GM18907 (cell line): ENCODE results near the gene ZMAT3.
"Not testable (repeated sequence)": the region's sequence is repeated elsewhere in the genome, so short reads cannot be mapped to it uniquely, and the experiment has no call there.

Experiments
- ATAC-seq: cut with Tn5 transposase; IDR thresholded peaks from one replicate; pipeline ENCODE4 v1.9.1; 2021; ENCODE audit warnings: mild to moderate bottlenecking, moderate library complexity; ENCODE audit not compliant: unreplicated experiment

ZMAT3 gene

DNA sequence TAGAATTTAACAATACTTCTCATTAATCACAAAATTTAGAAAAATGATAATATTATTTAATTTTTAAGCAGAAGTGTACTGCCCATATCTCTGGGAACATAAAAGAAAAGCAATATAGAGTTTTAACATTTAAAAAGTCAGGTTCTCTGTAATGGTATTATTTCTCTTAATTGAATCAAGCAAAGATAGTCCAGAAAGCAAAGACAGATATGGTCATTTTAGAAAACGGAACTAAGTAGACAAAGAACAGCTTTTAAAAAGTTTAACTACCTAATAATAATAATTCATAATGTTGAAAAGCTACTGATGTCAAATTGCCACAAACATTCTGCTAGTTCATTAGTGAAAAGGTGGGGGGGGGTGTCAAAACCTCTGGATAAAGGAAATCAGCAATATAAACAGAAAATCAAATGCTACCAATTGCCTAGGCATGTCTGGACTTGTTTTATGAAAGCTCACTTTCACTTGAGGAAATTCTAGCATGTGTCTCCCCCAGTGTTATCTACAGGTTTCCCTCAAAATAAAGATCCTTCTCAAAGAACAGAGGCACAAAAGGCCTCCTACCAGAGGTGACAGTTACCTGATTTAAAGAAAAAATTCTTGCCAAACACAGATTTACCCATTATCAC is 1.7 kb downstream of the ZMAT3 start:
- no peak for ATAC-seq

DNA sequence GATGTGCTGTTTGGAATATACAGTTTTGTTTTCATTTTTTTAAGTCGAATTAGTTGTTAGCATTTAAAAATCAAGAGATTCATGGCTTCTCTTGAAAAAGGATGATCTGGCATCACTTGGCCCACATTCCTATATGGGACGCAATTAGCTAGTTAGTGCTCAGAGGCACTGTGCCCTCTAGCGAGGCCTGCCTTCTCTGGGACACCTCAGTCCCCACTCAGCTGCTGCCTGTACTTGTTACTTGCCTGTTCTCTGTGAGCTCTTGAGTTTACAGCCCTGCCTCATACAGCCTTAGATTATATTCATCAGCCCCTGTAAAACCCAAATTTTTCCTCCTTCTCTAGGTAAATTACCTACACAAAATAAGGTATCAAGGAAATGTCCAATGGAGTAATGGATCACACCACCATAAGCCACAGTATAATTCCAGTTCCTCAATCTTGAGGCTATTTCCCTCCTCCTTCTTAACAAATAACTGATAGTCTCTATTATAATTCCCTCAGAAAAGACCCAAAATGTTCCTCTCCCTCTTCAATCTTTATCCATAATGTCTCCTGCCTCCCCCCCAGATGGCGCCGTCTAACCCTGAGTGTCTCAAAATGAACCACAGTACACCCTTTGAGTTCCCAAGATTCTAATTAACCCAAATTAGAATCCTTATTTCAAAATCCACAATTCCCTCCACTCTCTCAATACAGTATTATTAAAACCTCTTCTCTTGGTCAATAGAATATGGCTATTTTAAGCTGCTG is 2.7 kb downstream of the ZMAT3 start:
- no peak for ATAC-seq

DNA sequence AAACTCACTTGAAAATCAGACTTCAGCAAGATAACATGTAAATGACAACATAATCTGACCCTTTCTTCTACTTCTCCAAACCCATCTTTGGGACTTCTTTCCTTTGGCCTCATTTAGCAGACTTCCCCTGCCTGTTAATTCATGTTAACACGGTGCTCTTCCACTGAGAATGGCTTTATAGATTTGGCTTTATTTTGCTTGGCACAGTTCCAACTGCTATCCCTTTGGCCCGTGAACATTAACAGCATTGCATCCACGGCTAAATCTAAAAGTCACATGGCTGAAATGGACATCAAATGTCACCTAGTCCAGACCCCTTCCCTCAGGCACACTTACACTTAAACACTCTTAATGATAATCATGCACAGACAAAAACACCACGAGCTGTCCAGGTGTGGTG is 3.8 kb downstream of the ZMAT3 start:
- no peak for ATAC-seq

DNA sequence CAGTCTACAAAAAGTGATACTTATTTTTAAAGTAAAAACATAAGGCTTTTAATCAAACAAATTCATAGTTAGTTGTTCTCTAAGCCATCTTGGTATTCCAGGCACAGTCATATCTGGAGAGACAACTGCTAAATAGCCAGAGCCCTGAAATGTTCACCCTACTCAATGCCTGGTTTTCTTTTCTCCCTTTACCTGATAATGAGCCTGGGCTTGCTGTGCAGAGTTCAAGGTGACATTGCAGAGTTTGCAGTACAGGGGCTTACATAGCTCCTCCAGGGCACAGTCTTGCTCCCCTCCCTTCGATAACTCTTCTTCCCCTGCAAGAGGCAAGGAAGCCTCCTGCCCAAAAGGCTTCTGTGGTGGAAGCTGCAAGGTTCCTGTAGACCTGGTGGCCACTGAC is 4.3 kb downstream of the ZMAT3 start:
- no peak for ATAC-seq

DNA sequence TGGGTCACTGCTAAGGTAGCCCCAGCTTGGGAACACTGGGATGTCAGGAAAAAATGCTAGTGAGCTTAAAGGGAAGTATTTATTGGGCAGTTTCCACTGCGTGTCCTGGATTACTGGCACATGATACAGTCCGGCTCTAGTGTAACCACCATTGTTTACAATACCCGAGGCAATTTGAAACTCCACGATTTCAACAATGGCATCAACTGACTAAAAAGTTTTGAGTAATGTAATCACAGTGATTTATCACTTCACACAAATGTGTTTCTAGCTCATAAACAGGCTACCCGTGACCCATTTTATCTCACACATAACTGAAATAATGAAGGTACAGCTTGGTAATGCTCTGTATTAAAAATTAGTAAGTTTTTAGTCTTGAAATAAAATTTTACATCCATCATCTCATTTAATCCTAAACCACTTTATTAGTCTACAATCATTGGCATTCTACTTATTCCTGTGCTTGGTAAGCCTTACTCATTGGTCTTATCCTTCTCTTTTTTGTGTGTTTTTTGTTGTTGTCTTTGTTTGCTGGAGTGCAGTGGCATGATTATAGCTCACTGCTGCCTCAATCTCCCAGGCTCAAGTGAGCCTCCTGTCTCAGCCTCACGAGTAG is 7.6 kb downstream of the ZMAT3 start:
- no peak for ATAC-seq

DNA sequence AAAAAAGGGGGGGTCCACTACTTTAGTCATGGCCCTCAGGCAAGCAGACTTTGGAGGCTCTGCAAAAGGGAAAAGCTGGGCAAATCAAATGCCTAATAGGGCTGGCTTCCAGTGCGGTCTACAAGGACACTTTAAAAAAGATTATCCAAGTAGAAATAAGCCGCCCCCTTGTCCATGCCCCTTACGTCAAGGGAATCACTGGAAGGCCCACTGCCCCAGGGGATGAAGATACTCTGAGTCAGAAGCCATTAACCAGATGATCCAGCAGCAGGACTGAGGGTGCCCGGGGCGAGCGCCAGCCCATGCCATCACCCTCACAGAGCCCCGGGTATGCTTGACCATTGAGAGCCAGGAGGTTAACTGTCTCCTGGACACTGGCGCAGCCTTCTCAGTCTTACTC is 15.3 kb downstream of the ZMAT3 start:
- no peak for ATAC-seq

DNA sequence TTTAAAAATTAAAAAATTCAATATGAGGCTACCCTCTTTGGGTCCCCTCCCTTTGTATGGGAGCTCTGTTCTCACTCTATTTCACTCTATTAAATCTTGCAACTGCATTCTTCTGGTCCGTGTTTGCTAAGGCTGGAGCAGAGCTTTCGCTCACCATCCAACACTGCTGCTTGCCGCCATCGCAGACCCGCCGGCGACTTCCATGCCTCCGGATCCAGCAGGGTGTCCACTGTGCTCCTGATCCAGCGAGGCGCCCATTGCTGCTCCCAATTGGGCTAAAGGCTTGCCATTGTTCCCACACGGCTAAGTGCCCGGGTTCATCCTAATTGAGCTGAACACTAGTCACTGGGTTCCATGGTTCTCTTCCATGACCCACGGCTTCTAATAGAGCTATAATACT is 17.0 kb downstream of the ZMAT3 start:
- not testable (repeated sequence) for ATAC-seq

DNA sequence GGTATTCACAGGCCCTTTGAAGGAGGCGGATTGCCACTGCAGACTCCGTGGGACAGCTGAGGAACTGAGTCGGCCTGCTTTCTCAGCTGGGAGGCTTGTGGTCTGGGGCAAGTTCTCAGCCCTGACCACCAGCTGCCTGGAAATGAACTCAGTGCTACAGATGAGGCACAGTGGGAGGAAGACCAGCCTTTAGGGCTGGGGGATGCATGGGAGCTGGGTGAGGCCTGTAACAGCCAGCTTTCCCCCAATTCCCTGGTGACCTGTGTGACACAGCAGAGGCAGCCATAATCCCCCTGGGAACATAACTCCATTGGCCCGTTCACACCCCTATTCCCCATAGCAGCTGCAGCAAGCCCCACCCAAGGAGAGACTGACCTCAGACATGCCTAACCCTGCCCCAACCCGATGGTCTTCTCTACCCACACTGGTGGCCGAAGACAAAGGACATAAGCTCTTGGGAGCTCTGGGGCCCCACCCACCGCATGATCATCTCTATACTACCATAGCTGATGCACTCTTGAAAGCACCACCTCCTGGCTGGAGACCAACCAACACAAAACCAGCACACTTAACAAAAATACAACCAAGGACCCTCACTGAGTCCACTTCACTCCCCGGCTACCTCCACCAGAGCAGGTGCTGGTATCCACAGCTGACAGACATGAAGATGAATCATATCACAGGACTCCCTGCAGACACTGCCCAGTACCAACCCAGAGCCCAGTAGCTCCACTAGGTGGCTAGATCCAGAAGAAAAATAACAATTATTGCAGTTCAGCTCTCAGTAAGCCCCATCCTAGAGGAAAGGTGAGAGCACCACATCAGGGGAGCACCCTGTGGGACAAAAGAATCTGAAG is 24.9 kb downstream of the ZMAT3 start:
- peak; percentile 95 for ATAC-seq

DNA sequence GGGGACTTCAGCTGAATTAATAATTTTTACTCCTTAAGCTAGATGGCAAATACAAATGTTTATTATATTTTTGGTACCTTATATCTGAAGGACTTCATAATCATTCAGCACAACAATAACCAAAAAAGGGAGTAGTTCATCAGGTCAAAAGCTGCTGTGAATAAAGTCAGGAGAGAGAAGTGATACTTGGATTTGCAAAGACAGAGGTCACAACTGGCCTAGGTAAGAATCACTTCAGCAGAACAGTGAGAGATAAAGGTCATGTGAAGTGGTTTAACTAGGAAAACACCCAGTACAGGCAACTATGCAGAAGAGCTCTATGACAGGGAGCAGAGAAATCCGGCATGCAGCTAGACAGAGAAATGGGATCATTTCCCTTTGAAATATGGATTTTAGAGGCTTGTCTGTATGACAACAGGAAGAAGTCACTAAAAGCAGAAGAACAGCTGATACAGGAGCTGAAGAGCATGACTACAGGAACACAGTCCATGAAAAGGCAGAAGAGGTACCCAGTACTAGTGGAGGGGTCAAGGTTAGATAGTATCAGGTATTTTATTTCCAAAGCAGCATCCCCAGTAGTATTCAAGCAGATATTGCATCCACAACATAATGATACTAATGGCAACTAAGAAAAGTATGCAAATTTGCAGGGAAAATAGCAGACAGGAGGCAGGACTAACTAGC is 25.7 kb downstream of the ZMAT3 start:
- ATAC-seq = peak; percentile 68

DNA sequence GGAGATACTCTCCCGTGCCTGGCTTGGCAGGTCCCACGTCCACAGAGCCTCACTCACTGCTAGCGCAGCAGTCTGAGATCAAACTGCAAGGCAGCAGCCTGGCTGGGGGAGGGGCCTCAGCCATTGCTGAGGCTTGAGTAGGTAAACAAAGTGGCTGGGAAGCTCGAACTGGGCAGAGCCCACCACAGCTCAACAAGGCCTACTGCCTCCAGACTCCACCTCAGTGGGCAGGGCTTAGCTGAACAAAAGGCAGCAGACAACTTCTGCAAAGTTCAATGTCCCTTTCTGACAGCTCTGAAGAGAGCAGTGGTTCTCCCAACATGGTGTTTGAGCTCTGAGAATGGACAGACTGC is 32.7 kb downstream of the ZMAT3 start:
- not testable (repeated sequence) for ATAC-seq

DNA sequence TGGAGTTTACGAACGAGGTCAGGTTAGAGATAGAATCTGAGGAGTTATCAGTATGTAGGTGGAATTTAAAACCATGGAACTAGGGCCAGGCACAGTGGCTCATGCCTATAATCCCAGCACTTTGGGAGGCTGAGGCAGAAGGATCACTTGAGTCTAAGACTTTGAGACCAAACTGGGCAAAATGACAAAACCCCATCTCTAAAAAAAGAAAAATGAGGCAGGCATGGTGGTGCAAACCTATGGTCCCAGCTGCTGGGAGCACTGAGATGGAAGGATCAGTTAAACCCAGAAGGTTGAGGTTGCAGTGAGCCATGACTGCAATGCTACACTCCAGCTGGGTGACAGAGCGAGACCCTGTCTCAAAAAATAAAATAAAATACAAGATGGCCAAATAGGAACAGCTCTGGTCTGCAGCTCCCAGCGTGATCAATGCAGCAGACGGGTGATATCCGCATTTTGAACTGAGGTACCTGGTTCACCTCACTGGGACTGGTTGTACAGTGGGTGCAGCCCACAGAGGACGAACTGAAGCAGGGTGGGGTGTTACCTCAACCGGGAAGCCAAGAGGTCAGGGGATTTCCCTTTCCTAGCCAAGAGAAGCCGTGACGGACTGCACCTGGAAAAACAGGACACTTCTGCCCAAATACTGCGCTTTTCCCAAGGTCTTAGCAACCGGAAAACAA is 33.3 kb downstream of the ZMAT3 start:
- no peak for ATAC-seq

DNA sequence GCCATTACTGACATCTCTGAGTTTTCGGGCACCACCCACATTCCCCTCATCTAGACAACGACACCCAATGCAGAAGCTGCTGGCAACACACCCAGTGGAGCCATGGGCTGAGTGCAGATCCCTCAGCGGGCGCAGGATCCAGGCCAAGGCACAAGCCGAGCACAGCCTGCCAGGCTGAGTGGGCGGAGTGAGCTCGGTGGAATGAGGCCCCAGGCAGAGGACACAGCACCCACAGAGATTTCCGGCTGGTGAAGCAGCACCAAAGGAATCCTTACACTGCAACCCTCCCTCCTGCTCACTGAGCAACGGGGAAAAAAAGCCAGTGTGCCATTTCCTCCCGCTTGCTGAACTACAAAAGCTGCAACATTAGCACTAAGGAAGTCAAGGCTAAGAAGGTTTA is 34.3 kb downstream of the ZMAT3 start:
- no peak for ATAC-seq

DNA sequence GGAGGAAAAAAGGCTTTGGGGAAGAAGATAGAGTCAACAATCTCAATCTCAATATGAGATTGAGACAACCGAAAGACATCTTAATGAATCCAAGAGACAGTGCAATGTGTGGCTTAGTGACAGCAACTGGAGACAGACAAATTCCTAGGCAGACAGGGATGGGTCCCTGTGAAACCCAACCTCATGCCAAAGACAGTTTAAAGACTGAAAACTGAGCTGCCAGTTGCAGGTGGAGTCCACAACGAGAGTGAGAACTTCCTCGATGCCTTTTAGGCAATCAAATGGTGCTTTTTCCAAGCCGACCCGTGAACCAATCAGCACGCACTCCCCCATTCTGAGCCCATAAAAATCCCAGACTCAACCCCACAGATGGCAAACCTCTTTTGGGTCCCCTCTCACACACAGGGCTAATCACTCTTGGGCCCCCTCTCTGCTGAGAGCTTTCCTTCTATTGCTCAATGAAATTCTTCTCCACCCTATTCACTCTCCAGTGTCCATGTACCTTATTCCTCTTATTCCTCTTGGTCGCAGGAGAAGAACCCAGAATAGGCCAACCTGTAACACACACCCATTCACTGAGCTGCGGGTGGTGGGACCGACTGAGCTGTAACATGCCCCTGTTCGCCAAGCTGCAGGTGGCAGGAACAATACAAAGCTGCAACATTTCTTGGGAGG is 34.8 kb downstream of the ZMAT3 start:
- no peak for ATAC-seq

DNA sequence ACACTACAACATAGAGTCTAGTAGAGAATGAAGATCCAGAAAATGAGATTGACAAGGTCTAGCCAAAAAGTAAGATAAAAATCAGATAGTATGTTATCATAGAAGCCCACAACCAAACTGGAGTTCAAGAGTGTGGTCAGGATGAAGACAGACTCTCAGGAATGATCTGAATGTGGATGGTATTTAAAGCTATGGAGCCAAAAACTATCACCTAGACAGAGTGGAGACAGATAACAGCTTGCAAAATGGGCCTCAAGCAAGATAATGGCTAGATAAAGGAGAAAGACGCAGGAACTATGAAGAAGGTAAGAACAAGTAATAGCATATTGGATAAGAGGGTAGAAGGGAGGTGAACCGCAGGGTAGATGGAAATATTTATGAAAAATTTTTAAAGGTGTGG is 35.4 kb downstream of the ZMAT3 start:
- ATAC-seq = no peak

DNA sequence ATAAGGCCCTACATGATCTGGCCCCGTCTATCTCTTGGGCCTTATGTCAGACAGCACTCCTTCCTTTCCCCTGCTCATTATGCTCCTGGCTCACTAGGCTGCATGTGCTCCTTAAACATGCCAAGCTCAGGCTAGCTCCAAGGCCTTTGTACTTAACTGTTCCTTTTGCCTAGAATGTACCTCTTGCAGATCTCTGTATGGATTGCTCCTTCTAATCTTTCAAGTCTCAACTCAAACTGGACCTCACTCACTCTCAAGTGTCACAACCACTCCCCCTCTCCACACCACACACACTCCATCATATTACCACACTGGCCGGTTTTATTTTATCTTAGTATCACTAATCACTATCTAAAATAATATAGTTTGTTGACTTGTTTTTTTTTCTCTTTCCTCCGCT is 36.4 kb downstream of the ZMAT3 start:
- ATAC-seq = no peak

DNA sequence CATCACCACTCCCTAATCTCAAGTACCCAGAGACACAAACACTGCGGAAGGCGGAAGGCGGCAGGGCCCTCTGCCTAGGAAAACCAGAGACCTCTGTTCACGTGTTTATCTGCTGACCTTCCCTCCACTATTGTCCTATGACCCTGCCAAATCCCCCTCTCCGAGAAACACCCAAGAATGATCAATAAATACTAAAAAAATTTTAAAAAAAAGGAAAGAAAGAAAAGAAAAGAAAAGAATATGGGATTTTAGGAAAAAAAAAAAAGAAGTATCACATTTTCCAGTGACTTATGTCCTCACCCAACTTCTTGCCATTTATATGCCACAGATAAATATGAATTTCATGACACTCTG is 38.3 kb downstream of the ZMAT3 start:
- not testable (repeated sequence) for ATAC-seq

DNA sequence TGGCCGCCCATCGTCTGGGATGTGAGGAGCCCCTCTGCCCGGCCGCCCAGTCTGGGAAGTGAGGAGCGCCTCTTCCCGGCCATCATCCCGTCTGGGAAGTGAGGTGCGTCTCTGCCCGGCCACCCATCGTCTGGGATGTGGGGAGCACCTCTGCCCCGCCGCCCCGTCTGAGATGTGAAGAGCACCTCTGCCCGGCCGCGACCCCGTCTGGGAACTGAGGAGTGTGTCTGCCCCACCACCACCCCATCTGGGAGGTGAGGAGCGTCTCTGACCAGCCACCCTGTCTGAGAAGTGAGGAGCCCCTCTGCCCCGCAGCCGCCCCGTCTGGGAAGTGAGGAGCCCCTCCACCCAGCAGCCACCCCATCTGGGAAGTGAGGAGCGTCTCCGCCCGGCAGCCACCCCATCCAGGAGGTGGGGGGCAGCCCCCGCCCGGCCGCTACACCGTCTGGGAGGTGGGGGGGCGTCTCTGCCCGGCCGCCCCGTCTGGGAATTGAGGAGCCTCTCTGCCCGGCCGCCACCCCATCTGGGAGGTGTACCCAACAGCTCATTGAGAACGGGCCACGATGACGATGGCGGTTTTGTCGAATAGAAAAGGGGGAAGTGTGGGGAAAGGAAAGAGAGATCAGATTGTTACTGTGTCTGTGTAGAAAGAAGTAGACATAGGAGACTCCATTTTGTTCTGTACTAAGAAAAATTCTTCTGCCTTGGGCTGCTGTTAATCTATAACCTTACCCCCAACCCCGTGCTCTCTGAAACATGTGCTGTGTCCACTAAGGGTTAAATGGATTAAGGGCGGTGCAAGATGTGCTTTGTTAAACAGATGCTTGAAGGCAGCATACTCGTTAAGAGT is 38.9 kb downstream of the ZMAT3 start:
- ATAC-seq = not testable (repeated sequence)

DNA sequence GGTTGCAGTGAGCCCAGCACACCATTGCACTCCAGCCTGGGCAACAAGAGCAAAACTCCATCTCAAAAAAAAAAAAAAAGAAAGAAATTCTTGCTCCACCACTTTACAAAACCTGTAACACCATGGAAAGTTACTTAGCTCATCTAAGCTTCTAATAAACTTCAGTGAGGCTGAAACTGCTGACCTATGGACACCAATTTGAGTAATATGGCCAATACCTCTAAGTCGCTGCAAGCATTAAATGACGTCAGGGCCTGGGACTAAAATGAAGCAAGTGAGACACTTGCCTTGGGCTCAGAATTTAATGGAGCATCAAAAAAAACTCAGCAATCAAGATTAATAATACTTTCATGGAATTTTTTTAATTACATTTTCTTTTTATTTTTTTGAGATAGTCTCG is 42.5 kb downstream of the ZMAT3 start:
- ATAC-seq = no peak

DNA sequence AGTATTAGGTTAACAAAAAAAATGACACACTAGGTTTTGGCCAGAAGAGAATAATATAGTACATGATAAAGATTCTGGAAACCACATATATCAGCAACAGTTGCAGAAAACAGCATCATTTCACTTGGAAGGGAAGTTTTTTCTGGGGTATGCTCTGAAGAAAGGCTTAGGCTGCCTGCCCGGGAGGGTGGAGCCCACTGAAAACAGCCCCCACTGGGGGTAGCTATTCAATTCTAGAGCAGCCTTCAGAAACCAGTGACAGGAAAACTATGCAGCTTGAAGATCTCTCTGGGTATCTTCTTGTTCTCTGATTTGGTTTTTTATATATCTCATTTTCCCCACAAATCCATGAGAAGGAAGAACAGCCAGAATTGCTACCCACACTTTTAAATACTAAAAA is 43.2 kb downstream of the ZMAT3 start:
- no peak for ATAC-seq
